MM.1S (cell line): ENCODE data around the gene CADM2.

Experiments used
- DNase-seq: peaks from one replicate; pipeline ENCODE4 v3.0.0-alpha.2; 2015
- H2AFZ ChIP-seq: fragments of 300-600 bp; sonication (generic); 2 replicates; pipeline ENCODE4 v1.6.0; 2016; ENCODE audit warnings: antibody characterized with exemption, low read length
- H3F3A ChIP-seq: fragments of 300-600 bp; sonication (generic); 2 replicates; pipeline ENCODE4 v1.6.1; 2016; ENCODE audit warnings: mild to moderate bottlenecking, antibody characterized with exemption, low read length, moderate library complexity, mixed read lengths; ENCODE audit not compliant: insufficient read depth
- H3K27ac ChIP-seq: fragments of 300-600 bp; sonication (generic); 2 replicates; pipeline ENCODE4 v1.5.1; 2016; ENCODE audit warnings: mild to moderate bottlenecking, low read length
- H3K27me3 ChIP-seq: fragments of 300-600 bp; sonication (generic); replicated peaks from 2 replicates; pipeline ENCODE4 v1.6.0; 2016; ENCODE audit warnings: low read length; ENCODE audit not compliant: insufficient read depth
- H3K36me3 ChIP-seq: fragments of 300-600 bp; sonication (generic); replicated peaks from 2 replicates; pipeline ENCODE4 v1.6.1; 2016; ENCODE audit warnings: mild to moderate bottlenecking, low read length, mixed read lengths; ENCODE audit not compliant: insufficient read depth
- H3K4me1 ChIP-seq: fragments of 300-600 bp; sonication (generic); 2 replicates; pipeline ENCODE4 v1.6.1; 2016; ENCODE audit warnings: low read length, mixed read lengths
- H3K4me2 ChIP-seq: fragments of 300-600 bp; sonication (generic); 2 replicates; pipeline ENCODE4 v1.6.0; 2016; ENCODE audit warnings: low read depth, low read length
- H3K4me3 ChIP-seq: fragments of 300-600 bp; sonication (generic); 2 replicates; pipeline ENCODE4 v1.5.1; 2016; ENCODE audit warnings: low read length, mixed read lengths
- H3K79me2 ChIP-seq: fragments of 300-600 bp; sonication (generic); 2 replicates; pipeline ENCODE4 v1.6.1; 2016; ENCODE audit warnings: mixed run types, low read length, mixed read lengths
- H3K9ac ChIP-seq: fragments of 300-600 bp; sonication (generic); 2 replicates; pipeline ENCODE4 v1.6.1; 2016; ENCODE audit warnings: low read length, mixed read lengths
- H3K9me2 ChIP-seq: fragments of 300-600 bp; sonication (generic); replicated peaks from 2 replicates; pipeline ENCODE4 v1.6.1; 2016; ENCODE audit warnings: mild to moderate bottlenecking, low read length, mixed read lengths; ENCODE audit not compliant: insufficient read depth
- H3K9me3 ChIP-seq: fragments of 300-600 bp; sonication (generic); replicated peaks from 2 replicates; pipeline ENCODE4 v1.6.1; 2016; ENCODE audit warnings: mild to moderate bottlenecking, low read length, mixed read lengths; ENCODE audit not compliant: insufficient read depth
- H4K20me1 ChIP-seq: fragments of 300-600 bp; sonication (generic); 2 replicates; pipeline ENCODE4 v1.6.1; 2016; ENCODE audit warnings: mild to moderate bottlenecking, low read length, moderate library complexity, mixed read lengths; ENCODE audit not compliant: insufficient read depth
- CTCF ChIP-seq: fragments of 300-600 bp; sonication (generic); IDR thresholded peaks from 2 replicates; pipeline ENCODE4 v1.5.1; 2016; ENCODE audit warnings: antibody characterized with exemption, low read length, mixed read lengths
- EZH2 ChIP-seq: fragments of 300-600 bp; sonication (generic); optimal IDR thresholded peaks from 2 replicates; pipeline ENCODE3; 2017; ENCODE audit warnings: low read depth, mild to moderate bottlenecking, antibody characterized with exemption, low read length, mixed read lengths
- EZH2phosphoT487 ChIP-seq: fragments of 300-600 bp; sonication (generic); IDR thresholded peaks from 2 replicates; pipeline ENCODE4 v1.6.1; 2018; ENCODE audit warnings: antibody characterized with exemption, low read length

The CADM2 gene

GRCh38 chr3:85783291-85783690 lies 824.5 kb downstream of the CADM2 start:
- no peaks in the 10 kb centered on the region for H4K20me1 ChIP-seq
- H3K4me2 ChIP-seq = no peak overlapping the region
- H3K27me3 ChIP-seq = no peaks in the 10 kb centered on the region
- TF ChIP-seq EZH2phosphoT487 (no peak), EZH2 (no peak), CTCF (no peak)
- no peak overlapping the region for H3K27ac ChIP-seq
- H3K4me3 ChIP-seq = no peak overlapping the region
- no peak overlapping the region for H3K9ac ChIP-seq
- H3K36me3 ChIP-seq = no peaks in the 10 kb centered on the region
- H3K9me3 ChIP-seq = no peaks in the 10 kb centered on the region
- no peaks in the 10 kb centered on the region for H3F3A ChIP-seq
- no peaks in the 10 kb centered on the region for H3K9me2 ChIP-seq
- no peak for DNase-seq
- H3K79me2 ChIP-seq = no peaks in the 10 kb centered on the region
- H2AFZ ChIP-seq = no peak overlapping the region
- H3K4me1 ChIP-seq = no peaks in the 10 kb centered on the region

- H4K20me1 ChIP-seq = no peaks in the 10 kb centered on the region
- DNase-seq = no peak
- H3K9me2 ChIP-seq = no peaks in the 10 kb centered on the region
- H3K9ac ChIP-seq = no peak overlapping the region
- H3K27ac ChIP-seq = no peak overlapping the region
- H3K9me3 ChIP-seq = no peaks in the 10 kb centered on the region
- H3K79me2 ChIP-seq = no peaks in the 10 kb centered on the region
- no peak overlapping the region for H2AFZ ChIP-seq
- TF ChIP-seq CTCF (no peak), EZH2phosphoT487 (no peak), EZH2 (no peak)
- H3K4me1 ChIP-seq = no peaks in the 10 kb centered on the region
- no peak overlapping the region for H3K4me2 ChIP-seq
- no peaks in the 10 kb centered on the region for H3F3A ChIP-seq
- no peaks in the 10 kb centered on the region for H3K27me3 ChIP-seq
- no peak overlapping the region for H3K4me3 ChIP-seq
- H3K36me3 ChIP-seq = no peaks in the 10 kb centered on the region
Observed at GRCh38 chr3:85785766-85786165, 827.0 kb downstream of the CADM2 start.

GRCh38 chr3:85790445-85791030 lies 831.7 kb downstream of the CADM2 start:
- DNase-seq = no peak
- no peaks in the 10 kb centered on the region for H3K36me3 ChIP-seq
- H3K79me2 ChIP-seq = no peaks in the 10 kb centered on the region
- H3K27ac ChIP-seq = no peak overlapping the region
- no peak overlapping the region for H3K4me2 ChIP-seq
- no peaks in the 10 kb centered on the region; the same call in 1 of the 2 replicates for H3K9me3 ChIP-seq
- H3K27me3 ChIP-seq = no peaks in the 10 kb centered on the region
- no peak overlapping the region for H3K9ac ChIP-seq
- no peaks in the 10 kb centered on the region for H4K20me1 ChIP-seq
- H2AFZ ChIP-seq = no peak overlapping the region
- no peak overlapping the region for H3K4me3 ChIP-seq
- no peaks in the 10 kb centered on the region for H3F3A ChIP-seq
- no peak for TF ChIP-seq EZH2phosphoT487
- no peak for TF ChIP-seq CTCF
- TF ChIP-seq EZH2 = no peak
- H3K9me2 ChIP-seq = no peaks in the 10 kb centered on the region
- H3K4me1 ChIP-seq = no peaks in the 10 kb centered on the region
